NCI-H1092 treated with DMSO at 0.1 percent for 48 hours (cell line): Measurements from ENCODE around the gene GAS2L1.
A peak's percentile ranks its signal among the peaks of the same experiment; 100 is the strongest.

ENCODE experiments used
- DNase-seq: peaks from one replicate; lab custom pipeline; 2025; lab: John Stamatoyannopoulos, UW

GAS2L1 gene

GRCh38 chr22:29275819-29276565 lies 30.5 kb upstream of the GAS2L1 start:
- no peak for DNase-seq

GRCh38 chr22:29277927-29278326 lies 28.5 kb upstream of the GAS2L1 start:
- DNase-seq = no peak

GRCh38 chr22:29284196-29284595 lies 22.3 kb upstream of the GAS2L1 start:
- no peak for DNase-seq

GRCh38 chr22:29288837-29289236 lies 17.6 kb upstream of the GAS2L1 start:
- no peak for DNase-seq

GRCh38 chr22:29290061-29290460 lies 16.4 kb upstream of the GAS2L1 start:
- no peak for DNase-seq

- no peak for DNase-seq
These were observed 15.2 kb upstream of the GAS2L1 start for GRCh38 chr22:29291215-29291614.

GRCh38 chr22:29292379-29292778 lies 14.1 kb upstream of the GAS2L1 start:
- no peak for DNase-seq

GRCh38 chr22:29298641-29299040 lies 7.8 kb upstream of the GAS2L1 start:
- no peak for DNase-seq

- no peak for DNase-seq
These were observed 7.1 kb upstream of the GAS2L1 start for GRCh38 chr22:29299136-29299900.

GRCh38 chr22:29300467-29300806 lies 6.0 kb upstream of the GAS2L1 start:
- DNase-seq = no peak

- no peak for DNase-seq
These were observed 5.4 kb upstream of the GAS2L1 start for GRCh38 chr22:29300807-29301601.

GRCh38 chr22:29301716-29302401 lies 4.6 kb upstream of the GAS2L1 start:
- no peak for DNase-seq

- DNase-seq = no peak
These were observed 4.1 kb upstream of the GAS2L1 start for GRCh38 chr22:29302402-29302680.

GRCh38 chr22:29302681-29303465 lies 3.6 kb upstream of the GAS2L1 start:
- DNase-seq = peak; percentile 7

- no peak for DNase-seq
These were observed 645 bp upstream of the GAS2L1 start for GRCh38 chr22:29305836-29306174.

GRCh38 chr22:29306835-29307595 lies 565 bp downstream of the GAS2L1 start:
- DNase-seq = no peak

GRCh38 chr22:29307596-29308147 lies 1.2 kb downstream of the GAS2L1 start:
- no peak for DNase-seq

GRCh38 chr22:29308148-29308790 lies 1.8 kb downstream of the GAS2L1 start:
- no peak for DNase-seq

- no peak for DNase-seq
These were observed 2.4 kb downstream of the GAS2L1 start for GRCh38 chr22:29308791-29309262.
